ENCODE results near the gene NDUFS8. TPM values are rescaled to one million over a fixed set of nuclear protein-coding genes. Genes with fewer than 3 reads are reported as not detected.

NDUFS8 gene
- total and polyA plus RNA-seq, 2 of the 13 experiments (the other 11 are each of a cell fraction or from before 2014, with no cell fraction given), result 96.7 to 158 TPM

DNA sequence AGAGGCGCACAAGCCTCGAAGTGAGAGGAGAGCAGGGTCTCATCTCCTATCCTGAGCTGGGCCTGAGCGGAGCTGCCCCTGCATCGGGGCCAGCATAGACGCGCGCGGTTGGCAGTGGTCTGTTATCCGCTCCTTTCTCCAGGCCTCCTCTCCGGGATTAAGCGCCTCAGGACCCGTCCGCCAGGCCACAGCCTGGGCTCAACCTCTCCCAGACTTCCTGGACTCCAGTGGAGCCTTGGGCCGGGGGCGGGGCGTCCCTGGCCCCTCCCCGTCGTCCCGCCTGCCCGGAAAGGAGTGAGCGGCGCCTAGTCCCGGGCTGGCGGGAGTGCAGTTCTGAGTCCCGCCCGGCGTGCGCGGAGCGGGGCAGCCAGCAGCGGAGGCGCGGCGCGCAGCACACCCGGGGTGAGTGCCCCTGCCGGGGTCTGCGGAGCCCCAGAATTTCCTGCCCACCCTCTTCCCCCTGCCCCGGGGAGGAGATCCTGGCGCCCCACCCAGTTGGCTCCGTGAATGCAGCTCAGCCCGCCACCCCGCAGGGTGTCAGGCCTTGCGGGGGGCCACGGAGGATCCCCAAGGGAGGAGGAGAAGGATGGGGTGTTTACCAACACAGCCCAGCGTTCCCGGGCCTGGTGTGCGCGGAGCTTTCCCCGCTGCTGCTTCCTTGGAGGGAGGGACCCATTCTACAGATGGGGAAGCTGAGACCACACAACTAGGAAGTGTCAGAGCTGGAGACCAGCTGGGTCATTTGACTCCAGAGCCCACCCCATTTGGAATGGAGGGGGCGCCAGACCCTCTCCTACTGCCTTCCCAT is 8.4 kb downstream of the NDUFS8 start, which contains the start of gene TCIRG1 (continued):
- TF ChIP-seq THRA (CRISPR knock-in tag; IDR thresholded peaks at IDR 0.05; ENCODE audit: borderline replicate concordance) (0 out of 2 replicates have a peak, but pooled peaks have one; percentile 42), RFX5 (IDR thresholded peaks at IDR 0.05; ENCODE audit: low read depth, low read length) (no peak), ZNF530 (CRISPR knock-in tag; IDR thresholded peaks at IDR 0.05; ENCODE audit: low read depth) (no peak), ZBTB2 (CRISPR knock-in tag; IDR thresholded peaks at IDR 0.05; ENCODE audit: low read depth) (no peak), ZBTB4 (CRISPR knock-in tag; IDR thresholded peaks at IDR 0.05; ENCODE audit: borderline replicate concordance) (no peak), ZBTB46 (CRISPR knock-in tag; IDR thresholded peaks at IDR 0.05; ENCODE audit: borderline replicate concordance) (no peak), DZIP1 (CRISPR knock-in tag; IDR thresholded peaks at IDR 0.05) (no peak), PPARG (CRISPR knock-in tag; conservative IDR thresholded peaks at IDR 0.05) (no peak), PAWR (CRISPR knock-in tag; IDR thresholded peaks at IDR 0.05; ENCODE audit: borderline replicate concordance) (no peak), ZNF556 (CRISPR knock-in tag; IDR thresholded peaks at IDR 0.05; ENCODE audit: borderline replicate concordance) (no peak), ZXDC (CRISPR knock-in tag; IDR thresholded peaks at IDR 0.05) (no peak), TARDBP (CRISPR knock-in tag; IDR thresholded peaks at IDR 0.05) (no peak)
